IMR-90 (cell line): ENCODE measurements around the gene SPSB2. TPM values are rescaled to one million over a fixed set of nuclear protein-coding genes. Genes with fewer than 3 reads are reported as not detected.
A peak's percentile ranks its signal among the peaks of the same experiment; 100 is the strongest.

Source experiments
- ATAC-seq: fragments of 200-7000 bp; cut with Tn5 transposase; 2 replicates; pipeline ENCODE4 v1.9.1; 2020; ENCODE audit warnings: low read depth, mild to moderate bottlenecking, moderate library complexity
- BruUV-seq: library from RNA; stranded (reverse); fragments of 400-500 nt; replicated peaks from 2 replicates; lab custom pipeline; 2021; lab: Mats Ljungman, UMichigan
- CTCF ChIA-PET: fragments of 300-600 bp; formaldehyde crosslinking; extraction: SDS; loops from one replicate; lab custom pipeline; 2021; ENCODE audit warnings: antibody characterized with exemption; lab: Yijun Ruan, JAX
- POLR2A ChIA-PET: fragments of 300-600 bp; sonication (Branson Sonifier 250); formaldehyde crosslinking; loops from one replicate; lab custom pipeline; 2022; ENCODE audit warnings: antibody characterized with exemption; ENCODE audit not compliant: unreplicated experiment; lab: Charles Lee
- DNase-seq: peaks from one replicate; pipeline ENCODE4 v3.0.0; 2013
- H2AFZ ChIP-seq: replicated peaks from 2 replicates; pipeline ENCODE3; 2013; ENCODE audit warnings: low read length, mild to moderate bottlenecking; ENCODE audit not compliant: poor library complexity
- H2AK5ac ChIP-seq: 2 replicates; pipeline ENCODE4 v1.6.1; 2013; ENCODE audit warnings: low read depth, low read length, inconsistent platforms
- H2AK9ac ChIP-seq: replicated peaks from 2 replicates; pipeline ENCODE3; 2013; ENCODE audit warnings: mild to moderate bottlenecking, low read depth, low read length, moderate library complexity; ENCODE audit not compliant: poor library complexity
- H2BK120ac ChIP-seq: 2 replicates; pipeline ENCODE4 v1.6.1; 2013; ENCODE audit warnings: low read depth, low read length, inconsistent platforms
- H2BK15ac ChIP-seq: 3 replicates; pipeline ENCODE4 v1.6.1; 2013; ENCODE audit warnings: low read depth, low read length, inconsistent platforms
- H2BK20ac ChIP-seq: 2 replicates; pipeline ENCODE4 v1.6.1; 2013; ENCODE audit warnings: low read depth, mild to moderate bottlenecking, inconsistent platforms, low read length, moderate library complexity
- H2BK5ac ChIP-seq: 2 replicates; pipeline ENCODE4 v1.6.1; 2013; ENCODE audit warnings: mild to moderate bottlenecking, low read depth, low read length, inconsistent platforms; ENCODE audit not compliant: poor library complexity, severe bottlenecking
- H3K14ac ChIP-seq: replicated peaks from 2 replicates; pipeline ENCODE4 v1.6.1; 2013; ENCODE audit warnings: low read depth, low read length, inconsistent platforms
- H3K18ac ChIP-seq: 2 replicates; pipeline ENCODE4 v1.6.1; 2013; ENCODE audit warnings: low read depth, low read length, control low read depth
- H3K23ac ChIP-seq: 2 replicates; pipeline ENCODE4 v1.6.1; 2013; ENCODE audit warnings: low read depth, low read length, inconsistent platforms
- H3K27ac ChIP-seq: 2 replicates; pipeline ENCODE4 v1.5.1; 2013; ENCODE audit warnings: mild to moderate bottlenecking, control low read depth, low read length; ENCODE audit not compliant: insufficient read depth
- H3K27me3 ChIP-seq: 2 replicates; pipeline ENCODE4 v1.6.1; 2013; ENCODE audit warnings: low read length; ENCODE audit not compliant: control insufficient read depth, insufficient read depth
- H3K36me3 ChIP-seq: 2 replicates; pipeline ENCODE4 v1.6.1; 2013; ENCODE audit warnings: low read length, mixed read lengths; ENCODE audit not compliant: control insufficient read depth, insufficient read depth
- H3K4ac ChIP-seq: 2 replicates; pipeline ENCODE4 v1.6.1; 2013; ENCODE audit warnings: low read depth, low read length, inconsistent platforms
- H3K4me1 ChIP-seq: 2 replicates; pipeline ENCODE4 v1.6.1; 2013; ENCODE audit warnings: low read length, mixed read lengths; ENCODE audit not compliant: control insufficient read depth, insufficient read depth
- H3K4me2 ChIP-seq: 2 replicates; pipeline ENCODE4 v1.6.1; 2013; ENCODE audit warnings: low read depth, mild to moderate bottlenecking, control low read depth, low read length, moderate library complexity
- H3K4me3 ChIP-seq: 2 replicates; pipeline ENCODE4 v1.5.1; 2013; ENCODE audit warnings: low read depth, mild to moderate bottlenecking, control low read depth, low read length, moderate library complexity; ENCODE audit not compliant: insufficient read depth
- H3K56ac ChIP-seq: 2 replicates; pipeline ENCODE4 v1.6.1; 2013; ENCODE audit warnings: low read length, inconsistent platforms; ENCODE audit not compliant: insufficient read depth; ENCODE audit errors: extremely low read depth
- H3K79me1 ChIP-seq, 2 experiments: 2 replicates each; pipeline ENCODE4 v1.6.1; 2013; ENCODE audit warnings: low read length in 2 of 2, inconsistent platforms in 1 of 2, low read depth in 1 of 2
- H3K9ac ChIP-seq: 2 replicates; pipeline ENCODE4 v1.6.1; 2013; ENCODE audit warnings: low read depth, low read length, control low read depth
- H3K9me1 ChIP-seq: 2 replicates; pipeline ENCODE4 v1.6.1; 2013; ENCODE audit warnings: low read length, inconsistent platforms; ENCODE audit not compliant: insufficient read depth
- H3K9me3 ChIP-seq: 2 replicates; pipeline ENCODE4 v1.6.1; 2013; ENCODE audit warnings: low read length; ENCODE audit not compliant: control insufficient read depth, insufficient read depth
- H4K20me1 ChIP-seq: 2 replicates; pipeline ENCODE4 v1.6.1; 2013; ENCODE audit warnings: low read length, inconsistent platforms; ENCODE audit not compliant: insufficient read depth
- H4K5ac ChIP-seq: 2 replicates; pipeline ENCODE4 v1.6.1; 2013; ENCODE audit warnings: mild to moderate bottlenecking, low read depth, low read length, control low read depth
- H4K8ac ChIP-seq, 2 experiments: 2 replicates each; pipeline ENCODE4 v1.6.1; 2013; ENCODE audit warnings: low read depth in 2 of 2, low read length in 2 of 2, control low read depth in 1 of 2, inconsistent platforms in 1 of 2
- H4K91ac ChIP-seq: 2 replicates; pipeline ENCODE4 v1.6.1; 2013; ENCODE audit warnings: low read depth, low read length, inconsistent platforms; ENCODE audit not compliant: insufficient read depth
- CEBPB ChIP-seq: IDR thresholded peaks from 2 replicates; pipeline ENCODE4 v1.6.1; 2012; ENCODE audit warnings: low read depth, low read length, improper control_type of control experiment
- FOS ChIP-seq: fragments of 150-350 bp; IDR thresholded peaks from 2 replicates; pipeline ENCODE4 v1.6.1; 2016; ENCODE audit warnings: low read depth, low read length
- MAFK ChIP-seq: IDR thresholded peaks from 2 replicates; pipeline ENCODE4 v1.6.1; 2012; ENCODE audit warnings: low read depth, low read length, improper control_type of control experiment
- MAZ ChIP-seq: IDR thresholded peaks from 2 replicates; pipeline ENCODE4 v1.6.1; 2012; ENCODE audit warnings: low read depth, mild to moderate bottlenecking, low read length, improper control_type of control experiment, moderate library complexity, borderline replicate concordance
- MXI1 ChIP-seq: IDR thresholded peaks from 2 replicates; pipeline ENCODE4 v1.6.1; 2012; ENCODE audit warnings: low read depth, mild to moderate bottlenecking, low read length, moderate library complexity, borderline replicate concordance
- RAD21 ChIP-seq: IDR thresholded peaks from 2 replicates; pipeline ENCODE4 v1.6.1; 2012; ENCODE audit warnings: low read length, improper control_type of control experiment
- RCOR1 ChIP-seq: IDR thresholded peaks from 2 replicates; pipeline ENCODE4 v1.6.1; 2012; ENCODE audit warnings: mild to moderate bottlenecking, low read length, improper control_type of control experiment; ENCODE audit not compliant: insufficient replicate concordance
- RFX5 ChIP-seq: IDR thresholded peaks from 2 replicates; pipeline ENCODE4 v1.8.0; 2012; ENCODE audit warnings: low read depth, mild to moderate bottlenecking, low read length, moderate library complexity
- SMC3 ChIP-seq: fragments of 150-350 bp; IDR thresholded peaks from 2 replicates; pipeline ENCODE4 v1.6.1; 2016; ENCODE audit warnings: low read depth, mild to moderate bottlenecking, antibody characterized with exemption, low read length, moderate library complexity
- WGBS, 2 experiments: methylation state at CpG; one replicate each; pipeline versions ENCODE4 v1.1.5 to v1.1.7; 2013; ENCODE audit warnings: missing lambda C conversion rate in 2 of 2; ENCODE audit not compliant: insufficient read length in 1 of 2; ENCODE audit errors: extremely low coverage in 2 of 2; 5-methylcytosine and 5-hydroxymethylcytosine counted together
- dilution Hi-C: fragments of 300-500 bp; cut with HindIII; formaldehyde crosslinking; loops from one replicate; pipeline ENCODE4 v1.14.3; 2018; ENCODE audit warnings: low sequenced_read_pairs; ENCODE audit not compliant: unreplicated experiment
- in situ Hi-C: fragments of 300-500 bp; cut with MboI; formaldehyde crosslinking; loops from 3 replicates; pipeline ENCODE4 v1.14.3; 2019; ENCODE audit warnings: low sequenced_read_pairs, inconsistent platforms, mixed read lengths
- intact Hi-C: fragments of 100-400 bp; cut with micrococcal nuclease; formaldehyde crosslinking; loops from 2 replicates; pipeline ENCODE4 v1.10.0; 2022
- polyA plus RNA-seq, 3 experiments: library from polyadenylated mRNA; depleted of rRNA; stranded (reverse); fragments of >200 nt; gene quantifications; 2 replicates each; pipeline ENCODE4 v1.2.3, GENCODE V29; 2012; ENCODE audit warnings: low replicate concordance in 1 of 3
- total RNA-seq: library from RNA; depleted of rRNA; stranded (reverse); fragments of >200 nt; gene quantifications from 2 replicates; pipeline ENCODE4 v1.2.3, GENCODE V29; 2012
- TF ChIP-seq, protein P1 (sequence below): conservative IDR thresholded peaks from 2 replicates; pipeline ENCODE4 v1.5.1; 2012; ENCODE audit warnings: mild to moderate bottlenecking, low read depth, low read length, improper control_type of control experiment
- TF ChIP-seq, protein P2 (sequence below): fragments of 150-350 bp; IDR thresholded peaks from 2 replicates; pipeline ENCODE4 v1.6.1; 2016; ENCODE audit warnings: low read depth, mild to moderate bottlenecking, low read length, moderate library complexity, borderline replicate concordance

Gene SPSB2
- total and polyA plus RNA-seq, 2 of the 4 experiments (the other 2 are of a cell fraction), result 1.3 to 4.1 TPM

DNA sequence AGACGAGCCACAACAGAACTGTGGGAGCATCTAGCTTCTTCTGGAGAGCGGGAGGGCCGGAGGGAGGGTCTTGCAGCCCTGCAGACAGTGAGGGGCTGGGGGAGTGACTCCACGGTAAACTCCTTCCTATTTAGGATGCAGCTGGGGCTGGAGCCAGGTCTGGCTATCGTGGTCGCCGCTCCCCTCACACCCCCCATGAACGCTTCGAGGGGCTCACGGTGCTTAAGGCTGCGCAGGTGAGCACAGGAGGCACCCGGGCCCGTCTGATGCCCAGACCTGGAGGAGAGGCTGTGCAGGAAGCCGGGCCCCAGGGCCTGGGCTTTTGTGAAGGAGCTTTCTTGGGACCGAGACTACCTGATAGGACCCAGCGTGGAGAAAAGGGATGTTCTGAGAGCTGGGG is 36.3 kb downstream of the SPSB2 start:
- no peak for TF ChIP-seq FOS
- no peak for TF ChIP-seq RCOR1
- TF ChIP-seq MXI1, result no peak
- no peak for TF ChIP-seq RFX5
- TF ChIP-seq SMC3, result no peak
- TF ChIP-seq, protein P1, sequence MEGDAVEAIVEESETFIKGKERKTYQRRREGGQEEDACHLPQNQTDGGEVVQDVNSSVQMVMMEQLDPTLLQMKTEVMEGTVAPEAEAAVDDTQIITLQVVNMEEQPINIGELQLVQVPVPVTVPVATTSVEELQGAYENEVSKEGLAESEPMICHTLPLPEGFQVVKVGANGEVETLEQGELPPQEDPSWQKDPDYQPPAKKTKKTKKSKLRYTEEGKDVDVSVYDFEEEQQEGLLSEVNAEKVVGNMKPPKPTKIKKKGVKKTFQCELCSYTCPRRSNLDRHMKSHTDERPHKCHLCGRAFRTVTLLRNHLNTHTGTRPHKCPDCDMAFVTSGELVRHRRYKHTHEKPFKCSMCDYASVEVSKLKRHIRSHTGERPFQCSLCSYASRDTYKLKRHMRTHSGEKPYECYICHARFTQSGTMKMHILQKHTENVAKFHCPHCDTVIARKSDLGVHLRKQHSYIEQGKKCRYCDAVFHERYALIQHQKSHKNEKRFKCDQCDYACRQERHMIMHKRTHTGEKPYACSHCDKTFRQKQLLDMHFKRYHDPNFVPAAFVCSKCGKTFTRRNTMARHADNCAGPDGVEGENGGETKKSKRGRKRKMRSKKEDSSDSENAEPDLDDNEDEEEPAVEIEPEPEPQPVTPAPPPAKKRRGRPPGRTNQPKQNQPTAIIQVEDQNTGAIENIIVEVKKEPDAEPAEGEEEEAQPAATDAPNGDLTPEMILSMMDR, result no peak
- TF ChIP-seq MAZ, result no peak
- TF ChIP-seq RAD21, result no peak
- TF ChIP-seq, protein P2, sequence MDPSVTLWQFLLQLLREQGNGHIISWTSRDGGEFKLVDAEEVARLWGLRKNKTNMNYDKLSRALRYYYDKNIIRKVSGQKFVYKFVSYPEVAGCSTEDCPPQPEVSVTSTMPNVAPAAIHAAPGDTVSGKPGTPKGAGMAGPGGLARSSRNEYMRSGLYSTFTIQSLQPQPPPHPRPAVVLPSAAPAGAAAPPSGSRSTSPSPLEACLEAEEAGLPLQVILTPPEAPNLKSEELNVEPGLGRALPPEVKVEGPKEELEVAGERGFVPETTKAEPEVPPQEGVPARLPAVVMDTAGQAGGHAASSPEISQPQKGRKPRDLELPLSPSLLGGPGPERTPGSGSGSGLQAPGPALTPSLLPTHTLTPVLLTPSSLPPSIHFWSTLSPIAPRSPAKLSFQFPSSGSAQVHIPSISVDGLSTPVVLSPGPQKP, result no peak
- TF ChIP-seq MAFK, result no peak
- no peak for TF ChIP-seq CEBPB
- no peak overlapping the region for H2BK20ac ChIP-seq
- no peak overlapping the region for H3K18ac ChIP-seq
- H3K27me3 ChIP-seq, result no peaks in the 10 kb centered on the region
- H2BK120ac ChIP-seq, result no peak overlapping the region
- no peak overlapping the region for H4K5ac ChIP-seq
- peaks cover 6 to 18% of the 10 kb centered on the region in 2 experiments for H3K79me1 ChIP-seq
- no peak overlapping the region for H2AK5ac ChIP-seq
- H3K23ac ChIP-seq, result no peak overlapping the region
- ChIA-PET CTCF (interaction anchor here (1.9 kb wide), 1 partner anchor 15 kb away, joined by 11 read pairs; the partner anchor contains the start of genes CDCA3 and USP5), POLR2A (no interaction called here)
- H2BK5ac ChIP-seq, result no peak overlapping the region
- peak overlapping the region; percentile 65 for H2AK9ac ChIP-seq
- H3K9me1 ChIP-seq, result no peaks in the 10 kb centered on the region
- H3K4me3 ChIP-seq, result no peak overlapping the region
- BruUV-seq, result no TSS peak
- H3K27ac ChIP-seq, result no peak overlapping the region
- no peak overlapping the region for H3K14ac ChIP-seq
- WGBS, 2 experiments, result no CpG with 5 or more reads among the region's 16 CpGs
- H4K91ac ChIP-seq, result no peak overlapping the region
- no peak overlapping the region for H4K8ac ChIP-seq
- H3K4ac ChIP-seq, result no peak overlapping the region
- dilution Hi-C loops (no loop called here), in situ Hi-C loops (no loop called here), intact Hi-C loops (no loop called here)
- H3K36me3 ChIP-seq, result peaks cover 62% of the 10 kb centered on the region
- no peak overlapping the region for H2BK15ac ChIP-seq
- DNase-seq (no peak), ATAC-seq (no peak)
- no peaks in the 10 kb centered on the region for H3K9me3 ChIP-seq
- no peak overlapping the region for H3K4me2 ChIP-seq
- H3K56ac ChIP-seq, result no peak overlapping the region
- peaks cover 3% of the 10 kb centered on the region for H4K20me1 ChIP-seq
- H2AFZ ChIP-seq, result no peak overlapping the region
- H3K9ac ChIP-seq, result no peak overlapping the region
- H3K4me1 ChIP-seq, result no peaks in the 10 kb centered on the region
